ENCODE measurements around the gene UBE2Z. TPM values are rescaled to one million over a fixed set of nuclear protein-coding genes. Genes with fewer than 3 reads are reported as not detected.

The UBE2Z gene
- total RNA-seq = 49.9 and 78.2 TPM in 2 replicates

GRCh38 chr17:48908047-48908843, at the start of gene UBE2Z:
TSS of gene UBE2Z (plus strand) at chr17:48908407. CDS start at chr17:48908504, 97 bp downstream.

GRCh38 chr17:48944515-48945260, 36.5 kb downstream of the UBE2Z start, which contains the start of gene SNF8:
TSS of gene SNF8 (minus strand) at chr17:48944842. CDS start at chr17:48944734, 108 bp downstream.

Other genes with a start within 250 kb of the UBE2Z start
- not detected in 2 replicates for gene PRAC1, start 185.9 kb upstream of the UBE2Z start, total RNA-seq
- gene PRAC2, start 185.2 kb upstream of the UBE2Z start, total RNA-seq = not detected in 2 replicates
- under 0.01 TPM in 1 of 2 replicates, not detected in the other for gene HOXB13, start 179.7 kb upstream of the UBE2Z start, total RNA-seq
- gene TTLL6, start 91.2 kb upstream of the UBE2Z start, total RNA-seq = 0.18 and 1.2 TPM in 2 replicates
- 39.2 and 62.7 TPM in 2 replicates for gene CALCOCO2, start 77.4 kb upstream of the UBE2Z start, total RNA-seq
- 27.8 and 33.0 TPM in 2 replicates for gene ATP5MC1, start 15.6 kb upstream of the UBE2Z start, total RNA-seq
- gene SNF8, start 36.4 kb downstream of the UBE2Z start, total RNA-seq = 95.0 and 97.6 TPM in 2 replicates
- not detected in 2 replicates for gene GIP, start 60.2 kb downstream of the UBE2Z start, total RNA-seq
- gene IGF2BP1, start 89.0 kb downstream of the UBE2Z start, total RNA-seq = 12.2 and 28.5 TPM in 2 replicates
- gene B4GALNT2, start 224.4 kb downstream of the UBE2Z start, total RNA-seq = not detected in 2 replicates

Data from smooth muscle cell of the umbilical artery (primary cell).